ENCODE data around the gene KCNK18. TPM values are rescaled to one million over a fixed set of nuclear protein-coding genes. Genes with fewer than 3 reads are reported as not detected.
A peak's percentile ranks its signal among the peaks of the same experiment; 100 is the strongest.

The KCNK18 gene
- total RNA-seq, 1 donor from 2014 or later: not detected

GRCh38 chr10:117216611-117217195 is 19.4 kb downstream of the KCNK18 start:
- Histone ChIP-seq H3K27ac (no peak overlapping the region), H3K36me3 (no peaks in the 10 kb centered on the region), H3K4me1 (peaks cover 13% of the 10 kb centered on the region), H3K27me3 (peaks cover 26% of the 10 kb centered on the region), H3K4me3 (peak overlapping the region; percentile 44), H3K9me3 (no peaks in the 10 kb centered on the region)
- ATAC-seq: peak; percentile 94
- peak; percentile 100 for TF ChIP-seq CTCF (IDR thresholded peaks at IDR 0.05)
- intact Hi-C loops (cut with DNase I): no loop called here
- peak; percentile 85 for DNase-seq

- TF ChIP-seq CTCF (IDR thresholded peaks at IDR 0.05): no peak
- Histone ChIP-seq H3K27ac (no peak overlapping the region), H3K9me3 (no peaks in the 10 kb centered on the region), H3K4me1 (peaks cover 13% of the 10 kb centered on the region), H3K36me3 (no peaks in the 10 kb centered on the region), H3K27me3 (peaks cover 26% of the 10 kb centered on the region), H3K4me3 (peak overlapping the region; percentile 44)
- ATAC-seq: peak; percentile 41
- intact Hi-C loops (cut with DNase I): no loop called here
- DNase-seq: no peak
These were observed 20.0 kb downstream of the KCNK18 start for GRCh38 chr10:117217196-117217761.

- no peak overlapping the region for H3K27ac ChIP-seq
- no peaks in the 10 kb centered on the region for H3K36me3 ChIP-seq
- ATAC-seq (no peak), DNase-seq (peak; percentile 20)
- peaks cover 26% of the 10 kb centered on the region for H3K27me3 ChIP-seq
- no peak overlapping the region for H3K4me3 ChIP-seq
- H3K9me3 ChIP-seq: no peaks in the 10 kb centered on the region
- TF ChIP-seq CTCF (IDR thresholded peaks at IDR 0.05): no peak
- peaks cover 13% of the 10 kb centered on the region for H3K4me1 ChIP-seq
- intact Hi-C loops (cut with DNase I): no loop called here
These were observed 21.4 kb downstream of the KCNK18 start for GRCh38 chr10:117218654-117219053.

- TF ChIP-seq CTCF (IDR thresholded peaks at IDR 0.05): no peak
- intact Hi-C loops (cut with DNase I): loop anchor here (10.0 kb wide), 1 partner anchor 244 kb away; no protein-coding TSS in a partner anchor
- peak; percentile 12 for DNase-seq
These were observed 23.9 kb downstream of the KCNK18 start for GRCh38 chr10:117221156-117221711.

GRCh38 chr10:117222552-117222951 is 25.3 kb downstream of the KCNK18 start:
- no peak overlapping the region for H3K27ac ChIP-seq
- intact Hi-C loops (cut with DNase I): loop anchor here (10.0 kb wide), 1 partner anchor 242 kb away; no protein-coding TSS in a partner anchor
- H3K4me1 ChIP-seq: peaks cover under 1% of the 10 kb centered on the region

More at GRCh38 chr10:117221156-117221711, 23.9 kb downstream of the KCNK18 start:
- H3K9me3 ChIP-seq: no peaks in the 10 kb centered on the region
- peaks cover 17% of the 10 kb centered on the region for H3K27me3 ChIP-seq
- no peak overlapping the region for H3K27ac ChIP-seq
- no peak overlapping the region for H3K4me3 ChIP-seq
- ATAC-seq: no peak
- H3K36me3 ChIP-seq: no peaks in the 10 kb centered on the region
- peaks cover 13% of the 10 kb centered on the region for H3K4me1 ChIP-seq

More at GRCh38 chr10:117222552-117222951, 25.3 kb downstream of the KCNK18 start:
- Histone ChIP-seq H3K27me3 (peaks cover 7% of the 10 kb centered on the region), H3K36me3 (no peaks in the 10 kb centered on the region), H3K4me3 (no peak overlapping the region), H3K9me3 (no peaks in the 10 kb centered on the region)
- ATAC-seq (no peak), DNase-seq (peak; percentile 52)
- no peak for TF ChIP-seq CTCF (IDR thresholded peaks at IDR 0.05)
